ENCODE results near the gene WDR45.

- TF ChIP-seq CTCF (IDR thresholded peaks at IDR 0.05) (no peak), POLR2A (IDR thresholded peaks at IDR 0.05) (no peak)
Observed at GRCh38 chrX:49100704-49101628, 21.3 kb upstream of the WDR45 start.

All from lower leg skin (tissue), 3 donors.